Breast epithelium (tissue), 3 donors: ENCODE measurements around the gene GRK7.
"Not testable (repeated sequence)": the region's sequence is repeated elsewhere in the genome, so short reads cannot be mapped to it uniquely, and the experiment has no call there.

Experiments used
- POLR2A ChIP-seq: fragments of 450-650 bp; IDR thresholded peaks from one replicate; pipeline ENCODE4 v1.6.1; 2016; ENCODE audit warnings: antibody characterized with exemption, mild to moderate bottlenecking, moderate library complexity
- POLR2AphosphoS5 ChIP-seq, 3 donors: sonication (generic); formaldehyde crosslinking; IDR thresholded peaks; one replicate each; pipeline ENCODE4 v1.6.1; 2017; ENCODE audit warnings: antibody characterized with exemption in 3 of 3
- TF ChIP-seq, protein P1 (sequence below), 3 donors: fragments of 450-650 bp; IDR thresholded peaks; one replicate each; pipeline ENCODE4 v1.5.1; 2016 to 2017; ENCODE audit warnings: antibody characterized with exemption in 3 of 3, mild to moderate bottlenecking in 3 of 3, moderate library complexity in 3 of 3

DNA sequence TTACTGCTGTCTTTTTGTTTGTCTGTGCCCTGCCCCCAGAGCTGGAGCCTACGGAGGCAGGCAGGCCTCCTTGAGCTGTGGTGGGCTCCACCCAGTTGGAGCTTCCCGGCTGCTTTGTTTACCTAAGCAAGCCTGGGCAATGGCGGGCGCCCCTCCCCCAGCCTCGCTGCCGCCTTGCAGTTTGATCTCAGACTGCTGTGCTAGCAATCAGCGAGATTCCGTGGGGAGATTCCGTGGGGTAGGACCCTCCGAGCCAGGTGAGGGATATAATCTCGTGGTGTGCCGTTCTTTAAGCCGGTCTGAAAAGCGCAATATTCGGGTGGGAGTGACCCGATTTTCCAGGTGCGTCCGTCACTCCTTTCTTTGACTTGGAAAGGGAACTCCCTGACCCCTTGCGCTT lies 656 bp upstream of the GRK7 start:
- TF ChIP-seq, protein P1, sequence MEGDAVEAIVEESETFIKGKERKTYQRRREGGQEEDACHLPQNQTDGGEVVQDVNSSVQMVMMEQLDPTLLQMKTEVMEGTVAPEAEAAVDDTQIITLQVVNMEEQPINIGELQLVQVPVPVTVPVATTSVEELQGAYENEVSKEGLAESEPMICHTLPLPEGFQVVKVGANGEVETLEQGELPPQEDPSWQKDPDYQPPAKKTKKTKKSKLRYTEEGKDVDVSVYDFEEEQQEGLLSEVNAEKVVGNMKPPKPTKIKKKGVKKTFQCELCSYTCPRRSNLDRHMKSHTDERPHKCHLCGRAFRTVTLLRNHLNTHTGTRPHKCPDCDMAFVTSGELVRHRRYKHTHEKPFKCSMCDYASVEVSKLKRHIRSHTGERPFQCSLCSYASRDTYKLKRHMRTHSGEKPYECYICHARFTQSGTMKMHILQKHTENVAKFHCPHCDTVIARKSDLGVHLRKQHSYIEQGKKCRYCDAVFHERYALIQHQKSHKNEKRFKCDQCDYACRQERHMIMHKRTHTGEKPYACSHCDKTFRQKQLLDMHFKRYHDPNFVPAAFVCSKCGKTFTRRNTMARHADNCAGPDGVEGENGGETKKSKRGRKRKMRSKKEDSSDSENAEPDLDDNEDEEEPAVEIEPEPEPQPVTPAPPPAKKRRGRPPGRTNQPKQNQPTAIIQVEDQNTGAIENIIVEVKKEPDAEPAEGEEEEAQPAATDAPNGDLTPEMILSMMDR (IDR thresholded peaks at IDR 0.05): not testable (repeated sequence)
- TF ChIP-seq POLR2A; POLR2AphosphoS5 (IDR thresholded peaks at IDR 0.05): not testable (repeated sequence)
